Measurements from ENCODE around the gene MRGPRG. TPM values are rescaled to one million over a fixed set of nuclear protein-coding genes. Genes with fewer than 3 reads are reported as not detected.

Gene MRGPRG
- total RNA-seq, 1 experiment from 2014 or later = not detected

DNA sequence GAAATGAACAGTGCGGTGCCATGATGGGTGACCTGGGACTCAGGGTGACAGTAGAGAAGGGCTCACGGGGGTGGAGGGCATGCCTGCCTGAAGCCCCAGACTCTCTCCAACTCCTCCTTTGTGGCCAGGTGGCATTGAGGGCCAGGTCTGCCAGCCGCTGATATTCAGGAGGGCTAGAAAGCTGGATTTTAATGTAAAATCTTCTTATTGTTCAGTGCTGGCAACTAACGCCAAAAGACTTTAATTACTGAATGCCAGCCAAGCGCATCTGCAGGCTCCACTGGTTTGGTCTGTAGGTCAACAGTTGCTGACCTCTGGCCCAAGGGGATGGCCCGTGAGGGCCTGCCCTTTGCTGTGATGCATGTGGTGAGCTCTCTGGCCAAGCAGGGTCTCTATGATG, 10.3 kb downstream of the MRGPRG start:
- H3K36me3 Mint-ChIP-seq (ENCODE audit: insufficient read depth, unreplicated experiment) = no peaks in the 10 kb centered on the region
- DNase-seq = no peak
- TF ChIP-seq, protein P1, sequence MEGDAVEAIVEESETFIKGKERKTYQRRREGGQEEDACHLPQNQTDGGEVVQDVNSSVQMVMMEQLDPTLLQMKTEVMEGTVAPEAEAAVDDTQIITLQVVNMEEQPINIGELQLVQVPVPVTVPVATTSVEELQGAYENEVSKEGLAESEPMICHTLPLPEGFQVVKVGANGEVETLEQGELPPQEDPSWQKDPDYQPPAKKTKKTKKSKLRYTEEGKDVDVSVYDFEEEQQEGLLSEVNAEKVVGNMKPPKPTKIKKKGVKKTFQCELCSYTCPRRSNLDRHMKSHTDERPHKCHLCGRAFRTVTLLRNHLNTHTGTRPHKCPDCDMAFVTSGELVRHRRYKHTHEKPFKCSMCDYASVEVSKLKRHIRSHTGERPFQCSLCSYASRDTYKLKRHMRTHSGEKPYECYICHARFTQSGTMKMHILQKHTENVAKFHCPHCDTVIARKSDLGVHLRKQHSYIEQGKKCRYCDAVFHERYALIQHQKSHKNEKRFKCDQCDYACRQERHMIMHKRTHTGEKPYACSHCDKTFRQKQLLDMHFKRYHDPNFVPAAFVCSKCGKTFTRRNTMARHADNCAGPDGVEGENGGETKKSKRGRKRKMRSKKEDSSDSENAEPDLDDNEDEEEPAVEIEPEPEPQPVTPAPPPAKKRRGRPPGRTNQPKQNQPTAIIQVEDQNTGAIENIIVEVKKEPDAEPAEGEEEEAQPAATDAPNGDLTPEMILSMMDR (IDR thresholded peaks at IDR 0.05; ENCODE audit: unreplicated experiment) = no peak
- H3K4me1 Mint-ChIP-seq (ENCODE audit: low read depth, unreplicated experiment) = no peaks in the 10 kb centered on the region
- H3K9me3 Mint-ChIP-seq (ENCODE audit: low read depth, unreplicated experiment) = no peaks in the 10 kb centered on the region
- peaks cover 34% of the 10 kb centered on the region for H3K27me3 Mint-ChIP-seq (ENCODE audit: unreplicated experiment)
- H3K4me3 Mint-ChIP-seq (ENCODE audit: low read depth, unreplicated experiment) = no peak overlapping the region
- no TSS peak for BruUV-seq (replicated peaks)
- H3K27ac Mint-ChIP-seq (ENCODE audit: unreplicated experiment) = no peak overlapping the region
- CTCF ChIA-PET = no interaction called here
- intact Hi-C loops (cut with micrococcal nuclease; ENCODE audit: unreplicated experiment) = no loop called here

DNA sequence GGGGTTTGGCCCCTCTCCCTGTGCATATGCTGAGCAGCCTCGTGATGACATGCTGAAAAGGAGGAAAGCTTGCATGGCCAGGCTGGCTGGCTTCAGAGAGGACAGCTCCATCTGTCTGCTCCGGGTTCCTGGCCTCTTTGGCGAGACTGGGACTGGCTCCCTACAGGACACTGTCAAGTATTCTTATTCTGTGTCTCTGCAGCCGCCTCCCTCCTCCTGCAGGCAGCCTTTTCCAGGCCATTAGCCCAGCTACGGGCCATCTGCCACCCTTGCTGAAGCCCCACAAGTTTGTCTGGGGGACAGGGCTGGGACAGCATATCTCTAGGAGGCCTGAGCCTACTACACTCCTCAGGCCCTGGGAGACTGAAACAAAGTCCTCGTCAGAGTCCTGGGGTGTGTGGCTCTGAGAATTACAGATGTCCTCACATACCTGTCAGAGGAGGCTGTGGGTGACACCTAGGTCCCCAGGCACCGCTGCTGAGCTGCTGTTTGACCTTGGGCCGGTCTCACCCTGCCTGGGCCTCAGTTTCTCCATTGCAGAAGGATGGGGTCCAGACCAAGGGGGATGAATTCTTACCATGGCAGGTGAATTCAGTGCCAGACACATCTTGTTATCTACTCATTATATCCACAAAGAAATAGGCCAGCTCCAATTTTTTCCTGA, 11.0 kb downstream of the MRGPRG start:
- no peak overlapping the region for H3K4me3 Mint-ChIP-seq (ENCODE audit: low read depth, unreplicated experiment)
- intact Hi-C loops (cut with micrococcal nuclease; ENCODE audit: unreplicated experiment) = no loop called here
- H3K27ac Mint-ChIP-seq (ENCODE audit: unreplicated experiment) = no peak overlapping the region
- TF ChIP-seq, protein P1 (IDR thresholded peaks at IDR 0.05; ENCODE audit: unreplicated experiment) = no peak
- CTCF ChIA-PET = no interaction called here
- no TSS peak for BruUV-seq (replicated peaks)
- no peaks in the 10 kb centered on the region for H3K36me3 Mint-ChIP-seq (ENCODE audit: insufficient read depth, unreplicated experiment)
- no peaks in the 10 kb centered on the region for H3K9me3 Mint-ChIP-seq (ENCODE audit: low read depth, unreplicated experiment)
- peaks cover 35% of the 10 kb centered on the region for H3K27me3 Mint-ChIP-seq (ENCODE audit: unreplicated experiment)
- no peaks in the 10 kb centered on the region for H3K4me1 Mint-ChIP-seq (ENCODE audit: low read depth, unreplicated experiment)
- no peak for DNase-seq

DNA sequence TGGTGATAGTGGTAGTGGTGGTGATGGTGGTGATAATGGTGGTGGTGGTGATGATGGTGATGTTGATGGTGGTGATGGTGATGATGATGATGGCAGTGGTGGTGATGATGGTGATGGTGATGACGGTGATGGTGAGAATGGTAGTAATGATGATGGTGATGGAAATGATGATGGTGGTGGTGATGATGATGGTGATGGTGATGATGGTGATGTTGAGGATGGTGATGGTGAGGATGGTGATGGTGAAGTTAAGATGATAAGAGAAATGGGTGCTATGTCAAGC, 11.8 kb downstream of the MRGPRG start:
- no TSS peak for BruUV-seq (replicated peaks)
- CTCF ChIA-PET = no interaction called here

DNA sequence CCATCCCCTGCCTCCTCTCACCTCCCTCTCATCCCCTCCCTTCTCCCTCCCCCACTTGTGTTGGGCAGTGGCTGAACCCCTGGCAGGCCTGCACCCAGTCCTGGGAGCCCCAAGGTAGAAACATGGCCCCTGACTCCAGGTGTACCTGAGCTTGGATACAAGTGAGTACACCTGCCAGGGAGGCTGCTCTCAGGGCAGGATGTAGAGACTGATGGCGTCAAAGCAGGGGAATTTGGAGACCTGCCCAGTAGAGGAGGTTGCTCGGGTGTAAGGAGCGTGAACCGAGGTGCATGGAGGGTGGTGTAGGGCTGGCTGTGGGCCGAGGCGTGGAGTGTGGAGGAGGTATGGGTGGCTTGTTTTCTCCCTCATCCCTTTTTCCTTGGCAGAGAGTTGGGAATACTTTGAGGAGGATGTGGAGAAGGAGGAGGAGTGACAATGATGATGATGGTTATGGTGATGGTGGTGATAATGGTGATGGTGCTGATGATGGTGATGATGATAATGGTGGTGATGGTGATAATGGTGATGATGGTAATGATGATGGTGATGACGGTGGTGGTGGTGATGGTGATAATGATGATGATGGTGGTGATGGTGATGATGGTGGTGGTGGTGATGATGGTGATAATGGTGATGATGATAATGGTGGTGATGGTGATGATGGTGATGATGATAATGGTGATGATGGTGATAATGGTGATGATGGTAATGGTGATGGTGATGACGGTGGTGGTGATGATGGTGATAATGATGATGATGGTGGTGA, 12.3 kb downstream of the MRGPRG start:
- BruUV-seq (replicated peaks) = no TSS peak
- no peaks in the 10 kb centered on the region for H3K36me3 Mint-ChIP-seq (ENCODE audit: insufficient read depth, unreplicated experiment)
- no peak overlapping the region for H3K27ac Mint-ChIP-seq (ENCODE audit: unreplicated experiment)
- intact Hi-C loops (cut with micrococcal nuclease; ENCODE audit: unreplicated experiment) = no loop called here
- H3K4me1 Mint-ChIP-seq (ENCODE audit: low read depth, unreplicated experiment) = no peaks in the 10 kb centered on the region
- no peak for DNase-seq
- H3K4me3 Mint-ChIP-seq (ENCODE audit: low read depth, unreplicated experiment) = no peak overlapping the region
- CTCF ChIA-PET = no interaction called here
- TF ChIP-seq, protein P1 (IDR thresholded peaks at IDR 0.05; ENCODE audit: unreplicated experiment) = no peak
- H3K27me3 Mint-ChIP-seq (ENCODE audit: unreplicated experiment) = peaks cover 35% of the 10 kb centered on the region
- no peaks in the 10 kb centered on the region for H3K9me3 Mint-ChIP-seq (ENCODE audit: low read depth, unreplicated experiment)

More for the DNA sequence above, 11.8 kb downstream of the MRGPRG start:
- intact Hi-C loops (cut with micrococcal nuclease; ENCODE audit: unreplicated experiment) = no loop called here
- H3K4me3 Mint-ChIP-seq (ENCODE audit: low read depth, unreplicated experiment) = no peak overlapping the region
- TF ChIP-seq, protein P1 (IDR thresholded peaks at IDR 0.05; ENCODE audit: unreplicated experiment) = no peak
- H3K27me3 Mint-ChIP-seq (ENCODE audit: unreplicated experiment) = peaks cover 35% of the 10 kb centered on the region
- H3K36me3 Mint-ChIP-seq (ENCODE audit: insufficient read depth, unreplicated experiment) = no peaks in the 10 kb centered on the region
- H3K9me3 Mint-ChIP-seq (ENCODE audit: low read depth, unreplicated experiment) = no peaks in the 10 kb centered on the region
- H3K4me1 Mint-ChIP-seq (ENCODE audit: low read depth, unreplicated experiment) = no peaks in the 10 kb centered on the region
- DNase-seq = no peak
- no peak overlapping the region for H3K27ac Mint-ChIP-seq (ENCODE audit: unreplicated experiment)

Data from Calu3 (cell line).